ENCODE measurements around the gene ZSCAN29.

DNA sequence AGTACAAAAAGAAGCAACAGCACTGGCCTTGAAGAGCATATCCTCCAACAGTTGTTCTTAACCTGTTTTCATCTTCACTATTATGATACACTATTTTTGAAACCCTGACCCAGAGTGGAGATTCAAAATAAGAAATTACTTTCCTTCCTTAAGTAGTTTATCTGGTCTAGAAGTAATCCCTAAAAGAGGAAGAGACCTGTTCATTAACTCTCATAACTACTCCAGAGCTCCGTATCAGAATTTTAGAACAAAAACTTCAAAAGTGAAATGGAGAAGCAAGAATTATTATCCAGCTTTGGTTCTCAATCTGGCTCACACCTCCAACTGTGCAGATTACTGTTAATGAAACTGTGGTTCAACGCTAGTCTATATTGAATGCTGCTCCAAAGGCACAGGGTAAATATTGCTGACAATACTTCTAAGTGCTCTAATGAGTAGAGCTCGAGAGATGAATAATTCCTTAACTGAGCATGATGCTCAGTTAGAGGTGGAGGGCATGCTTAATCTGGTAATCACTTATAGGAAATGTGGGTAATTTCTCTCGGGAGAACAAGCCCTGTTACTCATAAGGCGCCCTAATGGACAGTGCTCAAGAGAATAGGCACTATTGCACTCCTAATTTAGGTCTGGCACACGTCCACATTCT, 45.7 kb downstream of the ZSCAN29 start:
- no peak for TF ChIP-seq TAF1 (IDR thresholded peaks at IDR 0.05; ENCODE audit: low read depth)
- TF ChIP-seq CEBPB (IDR thresholded peaks at IDR 0.05): no peak
- TF ChIP-seq TCF12 (IDR thresholded peaks at IDR 0.05; ENCODE audit: low read depth): no peak
- no peak for TF ChIP-seq CREB1 (IDR thresholded peaks at IDR 0.05; ENCODE audit: low read depth)
- no peak for TF ChIP-seq TEAD4 (IDR thresholded peaks at IDR 0.05)
- no peak for TF ChIP-seq USF1 (IDR thresholded peaks at IDR 0.05)
- no peak for TF ChIP-seq YY1 (IDR thresholded peaks at IDR 0.05; ENCODE audit: low read depth)

Measured in Ishikawa (cell line).